Measurements from ENCODE around the gene CDC5L.

- TF ChIP-seq CTCF (conservative IDR thresholded peaks at IDR 0.05 in 1 of 2, IDR thresholded peaks at IDR 0.05 in 1 of 2; ENCODE audit: extremely low read depth in 1 of 2, insufficient read depth in 1 of 2, low read depth in 1 of 2, low read length in 2 of 2) (no peak), EZH2 (IDR thresholded peaks at IDR 0.05; ENCODE audit: borderline replicate concordance, low read length) (no peak)
These were observed 23.6 kb downstream of the CDC5L start for GRCh38 chr6:44411141-44411540.

Data from mammary epithelial cell (primary cell).